Measurements from ENCODE around the gene ING1.
A peak's percentile ranks its signal among the peaks of the same experiment; 100 is the strongest.
"Not testable (repeated sequence)": the region's sequence is repeated elsewhere in the genome, so short reads cannot be mapped to it uniquely, and the experiment has no call there.

The ING1 gene, protein sequence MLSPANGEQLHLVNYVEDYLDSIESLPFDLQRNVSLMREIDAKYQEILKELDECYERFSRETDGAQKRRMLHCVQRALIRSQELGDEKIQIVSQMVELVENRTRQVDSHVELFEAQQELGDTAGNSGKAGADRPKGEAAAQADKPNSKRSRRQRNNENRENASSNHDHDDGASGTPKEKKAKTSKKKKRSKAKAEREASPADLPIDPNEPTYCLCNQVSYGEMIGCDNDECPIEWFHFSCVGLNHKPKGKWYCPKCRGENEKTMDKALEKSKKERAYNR

DNA sequence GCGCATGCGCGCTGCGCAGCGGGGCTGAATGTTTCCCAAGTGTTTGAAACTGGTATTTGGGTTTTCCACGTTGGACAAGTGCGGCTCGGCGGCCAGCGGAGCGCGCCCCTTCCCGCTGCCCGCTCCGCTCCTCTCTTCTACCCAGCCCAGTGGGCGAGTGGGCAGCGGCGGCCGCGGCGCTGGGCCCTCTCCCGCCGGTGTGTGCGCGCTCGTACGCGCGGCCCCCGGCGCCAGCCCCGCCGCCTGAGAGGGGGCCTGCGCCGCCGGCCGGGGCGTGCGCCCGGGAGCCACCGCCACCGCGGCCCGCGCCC lies at the start of gene ING1:
ING1 (plus strand) TSS at position 59 of the 311 bp plus-strand sequence. CDS start 450 bp downstream, outside the sequence.
- Histone ChIP-seq H3K27me3 (ENCODE audit: control insufficient read depth in 1 of 2, insufficient read depth in 2 of 2, low read length in 2 of 2) (no peaks in the 10 kb centered on the region), H3K9me3 (ENCODE audit: control insufficient read depth in 1 of 2, low read length in 2 of 2) (no peaks in the 10 kb centered on the region), H3K27ac (ENCODE audit: low read depth, low read length) (peak within 1 kb of the TSS; percentile 100), H3K9ac (ENCODE audit: low read depth in 1 of 2, low read length in 2 of 2) (peak within 1 kb of the TSS; percentile 80 to 98), H3K4me3 (ENCODE audit: low read depth in 1 of 2, low read length in 2 of 2) (peak within 1 kb of the TSS; percentile 93 to 94), H3K4me1 (ENCODE audit: control insufficient read depth in 1 of 2, insufficient read depth in 2 of 2, low read length in 2 of 2) (peaks cover 10 to 15% of the 10 kb centered on the region in 2 donors), H3K36me3 (ENCODE audit: control insufficient read depth in 1 of 2, insufficient read depth in 2 of 2, low read length in 2 of 2) (no peaks in the 10 kb centered on the region)

DNA sequence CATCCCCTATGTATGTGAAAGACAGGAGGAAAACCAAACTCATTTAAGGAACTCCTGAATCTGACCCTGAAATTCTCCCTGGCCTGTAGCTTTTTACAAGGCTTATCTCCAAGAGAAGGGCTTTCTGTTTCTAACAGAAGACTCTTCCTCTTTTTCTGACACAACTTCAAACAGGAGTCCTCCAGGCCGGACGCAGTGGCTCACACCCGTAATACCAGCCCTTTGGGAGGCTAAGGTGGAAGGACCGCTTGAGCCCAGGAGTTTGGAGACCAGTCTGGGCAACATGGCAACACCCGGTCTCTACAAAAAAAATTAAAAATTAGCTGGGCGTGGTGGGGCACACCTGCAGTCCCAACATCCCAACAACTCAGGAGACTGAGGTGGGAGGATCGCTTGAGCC lies 49.5 kb upstream of the ING1 start:
- no peak overlapping the region for H3K4me3 ChIP-seq (ENCODE audit: low read depth in 1 of 2, low read length in 2 of 2)
- no peaks in the 10 kb centered on the region for H3K27me3 ChIP-seq (ENCODE audit: control insufficient read depth in 1 of 2, insufficient read depth in 2 of 2, low read length in 2 of 2)
- H3K27ac ChIP-seq (ENCODE audit: low read depth, low read length), result no peak overlapping the region
- H3K9me3 ChIP-seq (ENCODE audit: control insufficient read depth in 1 of 2, low read length in 2 of 2), result no peaks in the 10 kb centered on the region
- no peaks in the 10 kb centered on the region for H3K4me1 ChIP-seq (ENCODE audit: control insufficient read depth in 1 of 2, insufficient read depth in 2 of 2, low read length in 2 of 2)
- H3K36me3 ChIP-seq (ENCODE audit: control insufficient read depth in 1 of 2, insufficient read depth in 2 of 2, low read length in 2 of 2), result peaks cover 35 to 83% of the 10 kb centered on the region in 2 donors
- no peak overlapping the region for H3K9ac ChIP-seq (ENCODE audit: low read depth in 1 of 2, low read length in 2 of 2)

DNA sequence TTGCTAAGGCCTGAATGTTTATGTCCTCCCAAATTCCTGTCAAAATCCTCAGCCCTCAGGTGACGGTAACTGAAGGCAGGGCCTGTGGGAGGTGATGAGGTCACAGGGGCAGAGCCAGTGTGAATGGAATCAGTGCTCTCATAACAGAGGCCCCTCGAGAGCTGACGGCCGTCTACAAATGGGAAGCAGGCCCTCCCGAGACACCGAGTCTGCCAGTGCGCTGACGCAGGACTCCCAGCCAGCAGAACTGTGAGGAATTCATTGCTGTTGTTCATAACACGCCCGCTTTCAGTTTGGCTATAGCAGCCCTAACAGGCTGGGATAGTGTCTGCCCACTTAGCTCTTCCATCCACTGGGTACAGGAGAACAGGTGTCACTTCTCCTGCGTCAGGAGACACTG lies 48.8 kb upstream of the ING1 start:
- H3K4me3 ChIP-seq (ENCODE audit: low read depth in 1 of 2, low read length in 2 of 2), result no peak overlapping the region

DNA sequence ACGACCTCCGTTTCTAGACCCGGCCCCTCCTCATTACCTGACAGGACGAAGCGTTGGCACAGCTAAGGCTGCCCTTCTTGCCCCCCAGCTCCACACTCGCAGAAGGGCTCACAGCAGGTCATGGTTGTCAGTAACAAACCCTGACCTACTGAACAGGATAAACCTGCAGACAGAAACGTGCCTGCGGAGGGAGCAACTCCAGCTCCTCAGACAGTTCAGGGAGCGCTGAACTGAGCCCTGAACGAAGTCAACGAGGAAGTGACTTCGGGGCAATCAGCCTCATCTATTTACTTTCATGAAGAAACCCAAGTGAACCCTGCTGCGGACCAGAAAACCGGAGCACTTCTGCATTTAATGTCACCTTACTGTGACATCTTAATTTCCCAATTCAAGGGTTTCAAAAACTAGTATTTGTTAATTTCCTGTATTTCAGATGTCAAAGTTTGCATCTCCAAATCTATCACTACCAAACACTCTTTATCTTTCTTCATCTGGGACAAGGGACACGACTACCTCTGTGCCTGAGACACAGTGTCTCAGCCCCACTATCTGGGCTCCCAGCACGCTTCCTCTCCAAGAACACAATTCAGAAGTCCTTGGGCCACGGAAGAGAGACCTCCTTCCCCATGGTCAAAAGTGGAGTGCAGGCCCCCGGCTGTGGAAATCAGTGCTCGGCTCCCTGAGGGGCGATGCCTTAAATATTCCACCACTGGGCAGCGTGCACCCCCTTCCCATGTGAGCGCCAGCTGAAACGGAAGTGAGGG lies 47.8 kb upstream of the ING1 start:
- Histone ChIP-seq H3K36me3 (ENCODE audit: control insufficient read depth in 1 of 2, insufficient read depth in 2 of 2, low read length in 2 of 2) (peaks cover 34 to 79% of the 10 kb centered on the region in 2 donors), H3K9me3 (ENCODE audit: control insufficient read depth in 1 of 2, low read length in 2 of 2) (no peaks in the 10 kb centered on the region), H3K9ac (ENCODE audit: low read depth in 1 of 2, low read length in 2 of 2) (no peak overlapping the region), H3K27me3 (ENCODE audit: control insufficient read depth in 1 of 2, insufficient read depth in 2 of 2, low read length in 2 of 2) (no peaks in the 10 kb centered on the region), H3K4me3 (ENCODE audit: low read depth in 1 of 2, low read length in 2 of 2) (no peak overlapping the region), H3K27ac (ENCODE audit: low read depth, low read length) (no peak overlapping the region), H3K4me1 (ENCODE audit: control insufficient read depth in 1 of 2, insufficient read depth in 2 of 2, low read length in 2 of 2) (no peaks in the 10 kb centered on the region)

More for the DNA sequence above, 48.8 kb upstream of the ING1 start:
- H3K9ac ChIP-seq (ENCODE audit: low read depth in 1 of 2, low read length in 2 of 2), result no peak overlapping the region
- no peaks in the 10 kb centered on the region for H3K27me3 ChIP-seq (ENCODE audit: control insufficient read depth in 1 of 2, insufficient read depth in 2 of 2, low read length in 2 of 2)
- peaks cover 36 to 81% of the 10 kb centered on the region in 2 donors for H3K36me3 ChIP-seq (ENCODE audit: control insufficient read depth in 1 of 2, insufficient read depth in 2 of 2, low read length in 2 of 2)
- no peak overlapping the region for H3K27ac ChIP-seq (ENCODE audit: low read depth, low read length)
- H3K4me1 ChIP-seq (ENCODE audit: control insufficient read depth in 1 of 2, insufficient read depth in 2 of 2, low read length in 2 of 2), result no peaks in the 10 kb centered on the region
- H3K9me3 ChIP-seq (ENCODE audit: control insufficient read depth in 1 of 2, low read length in 2 of 2), result no peaks in the 10 kb centered on the region

DNA sequence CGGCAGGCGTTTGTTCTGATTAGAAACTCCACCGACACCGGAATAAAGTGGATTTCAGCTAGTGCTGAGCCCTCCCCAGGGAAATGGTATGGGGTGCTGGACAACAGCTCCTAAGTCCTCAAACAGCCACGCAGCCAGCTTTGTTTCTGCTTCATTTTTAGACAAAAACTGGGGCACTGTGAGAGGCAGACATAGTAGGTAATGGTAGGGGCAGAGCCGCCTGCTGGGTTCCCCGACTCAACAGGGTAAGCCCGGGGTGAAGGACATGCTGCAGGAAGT lies 47.3 kb upstream of the ING1 start:
- Histone ChIP-seq H3K4me1 (ENCODE audit: control insufficient read depth in 1 of 2, insufficient read depth in 2 of 2, low read length in 2 of 2) (no peaks in the 10 kb centered on the region), H3K9me3 (ENCODE audit: control insufficient read depth in 1 of 2, low read length in 2 of 2) (no peaks in the 10 kb centered on the region), H3K4me3 (ENCODE audit: low read depth in 1 of 2, low read length in 2 of 2) (no peak overlapping the region), H3K9ac (ENCODE audit: low read depth in 1 of 2, low read length in 2 of 2) (no peak overlapping the region), H3K27ac (ENCODE audit: low read depth, low read length) (no peak overlapping the region), H3K27me3 (ENCODE audit: control insufficient read depth in 1 of 2, insufficient read depth in 2 of 2, low read length in 2 of 2) (no peaks in the 10 kb centered on the region), H3K36me3 (ENCODE audit: control insufficient read depth in 1 of 2, insufficient read depth in 2 of 2, low read length in 2 of 2) (peaks cover 30 to 76% of the 10 kb centered on the region in 2 donors)

DNA sequence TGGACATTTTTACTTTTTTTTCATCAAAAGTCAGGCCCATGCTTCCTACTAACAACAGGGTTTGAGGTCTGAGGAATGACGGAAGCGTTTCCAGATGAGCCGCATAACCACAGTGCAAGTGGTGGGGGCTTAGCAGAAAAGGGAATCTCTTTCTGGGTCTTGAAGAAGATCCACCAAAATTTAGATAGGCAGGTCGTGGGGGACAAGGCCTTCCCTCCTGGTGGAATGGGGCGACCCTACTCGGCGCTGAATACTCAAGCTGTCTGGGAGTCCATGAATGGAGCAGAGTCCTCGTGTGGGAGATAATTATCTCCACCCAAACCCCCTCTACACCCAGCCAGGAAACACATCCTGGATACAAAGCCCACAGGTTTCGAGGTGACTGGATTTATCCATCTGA lies 44.5 kb upstream of the ING1 start:
- Histone ChIP-seq H3K4me3 (ENCODE audit: low read depth in 1 of 2, low read length in 2 of 2) (no peak overlapping the region), H3K27me3 (ENCODE audit: control insufficient read depth in 1 of 2, insufficient read depth in 2 of 2, low read length in 2 of 2) (no peaks in the 10 kb centered on the region), H3K4me1 (ENCODE audit: control insufficient read depth in 1 of 2, insufficient read depth in 2 of 2, low read length in 2 of 2) (no peaks in the 10 kb centered on the region), H3K27ac (ENCODE audit: low read depth, low read length) (no peak overlapping the region), H3K9me3 (ENCODE audit: control insufficient read depth in 1 of 2, low read length in 2 of 2) (no peaks in the 10 kb centered on the region), H3K36me3 (ENCODE audit: control insufficient read depth in 1 of 2, insufficient read depth in 2 of 2, low read length in 2 of 2) (peaks cover 20 to 48% of the 10 kb centered on the region in 2 donors), H3K9ac (ENCODE audit: low read depth in 1 of 2, low read length in 2 of 2) (no peak overlapping the region)

DNA sequence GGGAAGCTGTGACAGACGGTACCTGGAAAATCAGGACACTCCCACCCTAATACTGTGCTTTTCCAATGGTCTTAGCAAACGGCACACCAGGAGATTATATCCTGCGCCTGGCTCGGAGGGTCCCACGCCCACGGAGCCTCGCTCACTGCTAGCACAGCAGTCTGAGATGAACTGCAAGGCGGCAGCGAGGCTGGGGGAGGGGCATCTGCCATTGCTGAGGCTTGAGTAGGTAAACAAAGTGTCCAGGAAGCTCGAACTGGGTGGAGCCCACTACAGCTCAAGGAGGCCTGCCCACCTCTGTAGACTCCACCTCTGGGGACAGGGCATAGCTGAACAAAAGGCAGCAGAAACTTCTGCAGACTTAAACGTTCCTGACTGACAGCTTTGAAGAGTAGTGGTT lies 43.7 kb upstream of the ING1 start:
- not testable (repeated sequence) for H3K9me3 ChIP-seq (ENCODE audit: control insufficient read depth in 1 of 2, low read length in 2 of 2); H3K27me3 ChIP-seq (ENCODE audit: control insufficient read depth in 1 of 2, insufficient read depth in 2 of 2, low read length in 2 of 2); H3K4me3 ChIP-seq (ENCODE audit: low read depth in 1 of 2, low read length in 2 of 2); H3K9ac ChIP-seq (ENCODE audit: low read depth in 1 of 2, low read length in 2 of 2); H3K4me1 ChIP-seq (ENCODE audit: control insufficient read depth in 1 of 2, insufficient read depth in 2 of 2, low read length in 2 of 2); H3K27ac ChIP-seq (ENCODE audit: low read depth, low read length)
- peaks cover 17 to 43% of the 10 kb centered on the region in 2 donors for H3K36me3 ChIP-seq (ENCODE audit: control insufficient read depth in 1 of 2, insufficient read depth in 2 of 2, low read length in 2 of 2)

DNA sequence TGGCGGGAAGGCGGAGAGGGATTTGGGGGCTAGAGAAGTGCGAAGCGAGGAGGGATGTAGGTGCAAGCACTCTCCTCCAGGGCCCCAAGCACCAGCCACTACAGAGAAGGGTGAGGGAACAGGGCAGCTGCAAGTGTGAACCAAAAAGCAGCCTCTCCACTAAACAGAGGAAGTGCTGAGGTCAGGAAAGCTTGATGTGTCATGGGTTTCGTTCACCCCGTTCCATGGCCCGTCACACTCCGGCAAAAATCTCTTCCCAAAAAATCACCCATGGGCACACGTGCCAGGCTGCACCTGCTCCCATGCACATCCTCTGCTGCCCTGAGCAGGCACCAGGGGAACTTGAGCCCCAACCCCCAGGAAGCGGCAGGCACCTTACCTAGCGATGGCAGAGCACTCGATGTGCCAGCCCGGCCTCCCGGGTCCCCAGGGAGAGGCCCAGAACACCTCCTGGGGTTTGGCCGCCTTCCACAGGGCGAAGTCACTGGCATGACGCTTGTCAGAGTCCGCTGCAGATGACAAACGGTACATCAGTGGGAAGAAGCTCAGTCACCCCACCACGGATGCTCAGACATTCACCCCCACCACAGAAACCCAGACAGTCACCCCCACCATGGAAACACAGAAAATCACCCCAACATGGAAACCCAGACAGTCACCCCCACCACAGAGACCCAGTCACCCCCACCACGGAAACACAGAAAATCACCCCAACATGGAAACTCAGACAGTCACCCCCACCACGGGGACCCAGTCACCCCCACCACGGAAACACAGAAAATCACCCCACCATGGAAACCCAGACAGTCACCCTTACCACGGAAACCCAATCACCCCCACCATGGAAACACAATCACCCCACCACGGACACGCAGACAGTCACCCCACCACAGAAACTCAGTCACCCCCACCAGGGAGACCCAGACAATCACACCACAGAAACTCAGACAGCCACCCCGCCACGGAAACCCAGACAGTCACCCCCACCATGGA lies 36.6 kb upstream of the ING1 start:
- H3K4me3 ChIP-seq (ENCODE audit: low read depth in 1 of 2, low read length in 2 of 2), result no peak overlapping the region
- no peaks in the 10 kb centered on the region for H3K9me3 ChIP-seq (ENCODE audit: control insufficient read depth in 1 of 2, low read length in 2 of 2)
- no peak overlapping the region for H3K9ac ChIP-seq (ENCODE audit: low read depth in 1 of 2, low read length in 2 of 2)
- H3K27me3 ChIP-seq (ENCODE audit: control insufficient read depth in 1 of 2, insufficient read depth in 2 of 2, low read length in 2 of 2), result no peaks in the 10 kb centered on the region
- H3K4me1 ChIP-seq (ENCODE audit: control insufficient read depth in 1 of 2, insufficient read depth in 2 of 2, low read length in 2 of 2), result no peaks in the 10 kb centered on the region
- peaks cover 12 to 42% of the 10 kb centered on the region in 2 donors for H3K36me3 ChIP-seq (ENCODE audit: control insufficient read depth in 1 of 2, insufficient read depth in 2 of 2, low read length in 2 of 2)
- H3K27ac ChIP-seq (ENCODE audit: low read depth, low read length), result peak overlapping the region; percentile 36

DNA sequence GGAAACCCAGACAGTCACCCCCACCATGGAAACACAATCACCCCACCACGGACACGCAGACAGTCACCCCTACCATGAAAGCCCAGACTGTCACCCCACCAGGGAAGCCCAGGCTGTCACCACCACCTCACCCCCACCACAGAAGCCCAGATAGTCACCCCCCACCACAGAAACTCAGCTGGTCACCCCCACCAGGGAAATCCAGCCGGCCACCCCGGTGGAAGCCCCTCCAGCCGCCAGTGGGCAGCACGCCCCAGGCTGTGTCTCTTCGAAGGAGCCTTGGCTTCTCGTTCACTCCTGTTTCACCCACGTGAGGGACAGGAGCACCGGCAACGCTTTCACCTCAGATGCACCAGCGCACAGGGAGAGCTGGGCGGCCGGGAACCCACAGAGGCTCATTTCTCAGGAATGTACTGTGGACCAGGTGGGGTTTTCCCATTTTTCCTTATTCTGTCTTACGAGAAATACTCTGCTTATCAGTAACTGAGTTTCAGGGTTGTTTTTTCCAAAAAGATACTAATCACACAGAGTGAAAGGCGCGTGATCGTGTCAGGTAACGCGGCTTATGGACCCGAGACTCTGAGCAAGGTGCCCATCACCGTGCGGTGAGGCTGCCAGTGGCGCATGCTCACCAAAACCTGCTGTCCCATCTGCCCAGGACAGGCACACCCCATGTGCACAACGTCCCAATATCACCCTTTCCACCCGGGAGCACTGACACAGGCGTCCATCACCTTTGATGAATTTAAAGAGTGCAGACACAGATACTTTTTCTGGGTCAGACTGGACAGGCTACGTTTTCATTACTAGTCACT lies 35.6 kb upstream of the ING1 start:
- Histone ChIP-seq H3K9me3 (ENCODE audit: control insufficient read depth in 1 of 2, low read length in 2 of 2) (no peaks in the 10 kb centered on the region), H3K27me3 (ENCODE audit: control insufficient read depth in 1 of 2, insufficient read depth in 2 of 2, low read length in 2 of 2) (no peaks in the 10 kb centered on the region), H3K9ac (ENCODE audit: low read depth in 1 of 2, low read length in 2 of 2) (no peak overlapping the region), H3K4me3 (ENCODE audit: low read depth in 1 of 2, low read length in 2 of 2) (no peak overlapping the region), H3K4me1 (ENCODE audit: control insufficient read depth in 1 of 2, insufficient read depth in 2 of 2, low read length in 2 of 2) (no peaks in the 10 kb centered on the region), H3K36me3 (ENCODE audit: control insufficient read depth in 1 of 2, insufficient read depth in 2 of 2, low read length in 2 of 2) (peaks cover 12 to 53% of the 10 kb centered on the region in 2 donors), H3K27ac (ENCODE audit: low read depth, low read length) (no peak overlapping the region)
